DOHH2 (cell line): ENCODE measurements around the gene YIPF2.

Experiments used
- H3F3A ChIP-seq: fragments of 200-600 bp; sonication (generic), shearing (Covaris generic); 2 replicates; pipeline ENCODE4 v1.6.0; 2016; ENCODE audit warnings: antibody characterized with exemption, mild to moderate bottlenecking; ENCODE audit not compliant: control insufficient read depth, insufficient read depth
- H3K27ac ChIP-seq: fragments of 200-600 bp; sonication (generic); 2 replicates; pipeline ENCODE4 v1.5.1; 2014; ENCODE audit warnings: low read depth, mild to moderate bottlenecking, low read length, moderate library complexity
- H3K27me3 ChIP-seq: fragments of 200-600 bp; sonication (generic); 2 replicates; pipeline ENCODE4 v1.6.1; 2014; ENCODE audit warnings: mild to moderate bottlenecking, low read length, mixed read lengths; ENCODE audit not compliant: control insufficient read depth
- H3K36me3 ChIP-seq: fragments of 200-600 bp; sonication (generic); 2 replicates; pipeline ENCODE4 v1.6.1; 2014; ENCODE audit warnings: mild to moderate bottlenecking, low read length, moderate library complexity, mixed read lengths; ENCODE audit not compliant: control insufficient read depth
- H3K4me1 ChIP-seq: fragments of 200-600 bp; sonication (generic); 2 replicates; pipeline ENCODE4 v1.6.1; 2014; ENCODE audit warnings: mild to moderate bottlenecking, low read length, mixed read lengths; ENCODE audit not compliant: control insufficient read depth
- H3K4me2 ChIP-seq: fragments of 200-600 bp; sonication (generic); 2 replicates; pipeline ENCODE4 v1.6.0; 2014; ENCODE audit warnings: mild to moderate bottlenecking, low read length, moderate library complexity
- H3K4me3 ChIP-seq: fragments of 200-600 bp; sonication (generic); 2 replicates; pipeline ENCODE4 v1.5.1; 2014; ENCODE audit warnings: mild to moderate bottlenecking, low read length, mixed read lengths
- H3K79me2 ChIP-seq: fragments of 200-600 bp; sonication (generic); 2 replicates; pipeline ENCODE4 v1.6.1; 2014; ENCODE audit warnings: mild to moderate bottlenecking, low read length, mixed read lengths; ENCODE audit not compliant: control insufficient read depth
- H3K9me2 ChIP-seq: fragments of 200-600 bp; sonication (generic); replicated peaks from 2 replicates; pipeline ENCODE4 v1.6.1; 2014; ENCODE audit warnings: mild to moderate bottlenecking, low read length, mixed read lengths; ENCODE audit not compliant: control insufficient read depth
- H3K9me3 ChIP-seq: fragments of 200-600 bp; sonication (generic); 2 replicates; pipeline ENCODE4 v1.6.1; 2014; ENCODE audit warnings: antibody characterized with exemption, low read length, mixed read lengths; ENCODE audit not compliant: control insufficient read depth, insufficient read depth
- H4K20me1 ChIP-seq: fragments of 200-600 bp; sonication (generic); 2 replicates; pipeline ENCODE4 v1.6.0; 2014; ENCODE audit warnings: low read depth, mild to moderate bottlenecking, antibody characterized with exemption, low read length, moderate library complexity; ENCODE audit not compliant: control insufficient read depth, insufficient read depth
- EZH2phosphoT487 ChIP-seq: fragments of 200-600 bp; sonication (generic); IDR thresholded peaks from 2 replicates; pipeline ENCODE4 v1.6.1; 2017; ENCODE audit warnings: borderline replicate concordance, mild to moderate bottlenecking, antibody characterized with exemption, low read length, moderate library complexity, mixed read lengths
- TF ChIP-seq, protein P1 (sequence below): fragments of 200-600 bp; sonication (generic); IDR thresholded peaks from one replicate; pipeline ENCODE4 v1.5.1; 2014; ENCODE audit warnings: antibody characterized with exemption, mild to moderate bottlenecking, low read depth, low read length; ENCODE audit not compliant: poor library complexity, severe bottlenecking

YIPF2 gene

DNA sequence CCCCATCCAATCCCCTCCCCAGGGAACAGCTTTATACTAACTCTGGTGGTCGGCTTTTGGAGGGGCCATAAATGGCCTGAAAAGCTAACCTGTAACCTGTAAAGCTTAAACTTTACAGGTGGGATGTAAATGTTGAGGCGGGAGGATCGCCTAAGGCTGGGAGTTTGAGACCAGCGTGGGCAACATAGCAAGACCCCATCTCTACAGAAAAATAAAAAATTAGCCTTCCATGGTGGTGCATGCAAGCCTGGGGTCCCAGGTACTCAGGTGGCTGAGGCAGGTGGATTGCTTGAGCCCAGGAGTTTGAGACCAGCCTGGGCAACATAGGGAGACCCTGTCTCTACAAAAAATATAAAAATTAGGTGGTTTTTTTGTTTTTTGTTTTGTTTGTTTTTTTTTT lies 38.6 kb downstream of the YIPF2 start:
- Histone ChIP-seq H3K36me3 (peaks cover 9% of the 10 kb centered on the region; the same call in 1 of the 2 replicates), H3K9me2 (no peaks in the 10 kb centered on the region), H3K79me2 (peaks cover 80% of the 10 kb centered on the region), H3F3A (no peaks in the 10 kb centered on the region), H3K27me3 (no peaks in the 10 kb centered on the region), H3K4me2 (no peak overlapping the region), H3K4me1 (peaks cover 13% of the 10 kb centered on the region), H4K20me1 (peaks cover 5% of the 10 kb centered on the region; the same call in 1 of the 2 replicates), H3K27ac (no peak overlapping the region), H3K9me3 (no peaks in the 10 kb centered on the region), H3K4me3 (no peak overlapping the region)
- no peak for TF ChIP-seq EZH2phosphoT487
- TF ChIP-seq, protein P1, sequence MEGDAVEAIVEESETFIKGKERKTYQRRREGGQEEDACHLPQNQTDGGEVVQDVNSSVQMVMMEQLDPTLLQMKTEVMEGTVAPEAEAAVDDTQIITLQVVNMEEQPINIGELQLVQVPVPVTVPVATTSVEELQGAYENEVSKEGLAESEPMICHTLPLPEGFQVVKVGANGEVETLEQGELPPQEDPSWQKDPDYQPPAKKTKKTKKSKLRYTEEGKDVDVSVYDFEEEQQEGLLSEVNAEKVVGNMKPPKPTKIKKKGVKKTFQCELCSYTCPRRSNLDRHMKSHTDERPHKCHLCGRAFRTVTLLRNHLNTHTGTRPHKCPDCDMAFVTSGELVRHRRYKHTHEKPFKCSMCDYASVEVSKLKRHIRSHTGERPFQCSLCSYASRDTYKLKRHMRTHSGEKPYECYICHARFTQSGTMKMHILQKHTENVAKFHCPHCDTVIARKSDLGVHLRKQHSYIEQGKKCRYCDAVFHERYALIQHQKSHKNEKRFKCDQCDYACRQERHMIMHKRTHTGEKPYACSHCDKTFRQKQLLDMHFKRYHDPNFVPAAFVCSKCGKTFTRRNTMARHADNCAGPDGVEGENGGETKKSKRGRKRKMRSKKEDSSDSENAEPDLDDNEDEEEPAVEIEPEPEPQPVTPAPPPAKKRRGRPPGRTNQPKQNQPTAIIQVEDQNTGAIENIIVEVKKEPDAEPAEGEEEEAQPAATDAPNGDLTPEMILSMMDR: no peak

- Histone ChIP-seq H3K4me3 (no peak overlapping the region), H3K9me2 (no peaks in the 10 kb centered on the region), H3K27ac (peak overlapping the region; percentile 5; the same call in 1 of the 2 replicates), H4K20me1 (0 out of 2 replicates have a peak, but pooled peaks cover 5% of the 10 kb centered on the region), H3K79me2 (peaks cover 78% of the 10 kb centered on the region), H3K36me3 (peaks cover 9% of the 10 kb centered on the region; the same call in 1 of the 2 replicates), H3K4me2 (no peak overlapping the region), H3F3A (no peaks in the 10 kb centered on the region), H3K9me3 (no peaks in the 10 kb centered on the region), H3K27me3 (no peaks in the 10 kb centered on the region), H3K4me1 (peaks cover 13% of the 10 kb centered on the region)
- TF ChIP-seq EZH2phosphoT487: no peak
- TF ChIP-seq, protein P1: no peak
Observed at GRCh38 chr19:10888421-10888866, 40.0 kb downstream of the YIPF2 start.

GRCh38 chr19:10887616-10888367 lies 40.6 kb downstream of the YIPF2 start:
- Histone ChIP-seq H3K4me3 (no peak overlapping the region), H3K9me3 (no peaks in the 10 kb centered on the region), H3K79me2 (peaks cover 82% of the 10 kb centered on the region), H3K27ac (peak overlapping the region; percentile 5; the same call in 1 of the 2 replicates), H3F3A (no peaks in the 10 kb centered on the region), H3K4me2 (no peak overlapping the region), H3K9me2 (no peaks in the 10 kb centered on the region), H3K27me3 (no peaks in the 10 kb centered on the region), H4K20me1 (0 out of 2 replicates have a peak, but pooled peaks cover 5% of the 10 kb centered on the region), H3K4me1 (peaks cover 13% of the 10 kb centered on the region), H3K36me3 (peaks cover 12% of the 10 kb centered on the region; the same call in 1 of the 2 replicates)
- TF ChIP-seq, protein P1: no peak
- TF ChIP-seq EZH2phosphoT487: no peak
